T47D (cell line): ENCODE results near the gene GGT6.
A peak's percentile ranks its signal among the peaks of the same experiment; 100 is the strongest.

Experiments used
- DNase-seq, 2 experiments: peaks; one replicate each; pipeline versions ENCODE4 v3.0.0 to v3.0.0-alpha.2; 2011 to 2012; ENCODE audit warnings: low read depth in 1 of 2, low spot score in 1 of 2
- JUND ChIP-seq: IDR thresholded peaks from 2 replicates; pipeline ENCODE4 v1.6.1; 2012; ENCODE audit warnings: low read depth
- in situ Hi-C: cut with HindIII; loops from 2 replicates; pipeline ENCODE4 v1.10.0; 2016; ENCODE audit warnings: low sequenced_read_pairs, low pct_unique_long_range_greater_than_20kb

GGT6 gene

GRCh38 chr17:4520894-4521600 is 39.3 kb downstream of the GGT6 start:
- in situ Hi-C loops, result no loop called here
- no peak for TF ChIP-seq JUND
- DNase-seq, result no peak

GRCh38 chr17:4520060-4520893 is 40.1 kb downstream of the GGT6 start:
- DNase-seq, result no peak
- in situ Hi-C loops, result no loop called here
- TF ChIP-seq JUND, result no peak

- DNase-seq, result no peak
- TF ChIP-seq JUND, result no peak
- in situ Hi-C loops, result no loop called here
These were observed 41.0 kb downstream of the GGT6 start for GRCh38 chr17:4519361-4519788.

GRCh38 chr17:4518901-4519300 is 41.5 kb downstream of the GGT6 start:
- in situ Hi-C loops, result no loop called here
- TF ChIP-seq JUND, result no peak
- no peak for DNase-seq

DNA sequence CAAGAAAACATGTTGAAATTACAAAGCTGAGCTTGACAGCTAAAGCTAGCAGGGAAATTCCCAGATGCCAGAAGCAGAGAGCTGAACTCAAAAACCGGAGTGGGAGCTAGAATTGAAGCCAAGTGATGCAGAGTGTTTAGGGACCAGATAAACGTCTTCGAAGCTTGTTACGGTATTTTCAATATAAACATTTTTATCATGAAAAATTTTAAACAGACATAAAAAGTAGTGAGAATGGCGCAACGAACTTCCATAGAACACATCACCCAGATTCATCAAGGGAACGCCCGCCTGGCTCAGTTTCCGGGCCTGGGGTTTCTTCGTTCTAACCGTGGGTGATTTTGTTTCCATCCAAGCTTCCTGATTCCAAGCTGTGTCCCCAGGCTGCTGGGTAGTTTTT is 43.6 kb downstream of the GGT6 start:
- no peak for DNase-seq
- TF ChIP-seq JUND, result no peak
- in situ Hi-C loops, result no loop called here

DNA sequence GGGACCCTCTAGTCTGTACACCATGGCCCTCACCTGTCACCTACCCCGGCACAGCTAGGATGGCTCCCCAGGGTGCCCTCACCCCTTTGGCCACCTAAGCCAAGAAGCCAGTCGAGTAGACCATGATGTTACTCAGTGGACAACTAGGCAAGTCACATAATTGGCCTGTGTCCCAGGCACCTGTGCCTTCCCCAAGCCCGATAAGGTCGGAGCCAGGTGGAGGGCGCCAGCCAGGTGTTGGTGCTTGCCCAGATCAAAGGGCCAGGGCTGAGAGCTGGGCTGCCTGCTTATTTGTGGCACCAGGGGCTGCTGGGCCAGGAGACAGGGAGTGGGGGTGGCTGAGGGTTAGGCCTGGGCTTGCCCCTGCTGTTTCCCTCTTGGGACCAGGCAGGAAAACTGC is 44.9 kb downstream of the GGT6 start:
- in situ Hi-C loops, result no loop called here
- TF ChIP-seq JUND, result no peak
- no peak for DNase-seq

DNA sequence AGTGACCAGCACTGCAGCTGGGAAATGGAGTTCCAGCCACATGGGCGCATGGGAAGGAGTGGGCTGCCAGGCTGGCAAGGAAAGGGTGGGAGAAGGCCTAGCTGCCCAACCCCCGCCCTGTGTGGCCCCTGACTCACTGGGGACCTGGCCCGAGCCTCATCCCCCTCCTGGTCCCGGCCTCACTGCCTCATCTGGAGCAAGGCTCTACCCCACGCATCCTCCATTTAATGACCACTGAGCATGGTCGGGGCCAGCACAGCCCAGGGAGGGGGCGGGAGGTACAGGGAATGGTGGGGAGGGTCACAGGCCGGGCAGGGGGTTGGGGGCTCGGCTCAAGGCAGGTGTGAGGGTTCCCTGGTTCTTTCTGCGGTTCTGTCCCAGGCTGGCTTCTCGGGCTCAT is 45.6 kb downstream of the GGT6 start:
- no peak for TF ChIP-seq JUND
- no peak for DNase-seq
- in situ Hi-C loops, result no loop called here

DNA sequence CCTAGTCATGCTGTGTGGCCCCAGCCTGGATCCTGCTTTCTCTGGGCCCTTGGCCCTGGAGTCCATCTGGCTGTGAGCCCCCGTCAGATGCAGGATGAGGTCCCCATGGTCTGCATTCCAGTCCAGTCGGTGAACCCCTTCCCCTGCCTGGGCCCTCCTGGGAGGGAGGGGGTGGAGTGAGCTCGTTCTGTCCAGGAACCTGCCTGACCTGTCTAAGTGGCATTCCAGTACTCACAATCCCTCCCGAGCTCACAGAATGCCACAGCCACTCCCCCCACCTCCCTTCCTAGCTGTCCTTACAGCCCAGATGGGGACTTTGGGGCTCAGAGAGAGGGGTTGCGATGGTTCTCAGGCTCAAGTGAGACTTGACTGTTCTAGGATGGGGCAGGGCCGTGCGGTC is 46.2 kb downstream of the GGT6 start:
- DNase-seq, result peak; percentile 84 to 93
- TF ChIP-seq JUND, result no peak
- in situ Hi-C loops, result no loop called here

GRCh38 chr17:4513113-4514032 is 47.0 kb downstream of the GGT6 start:
- DNase-seq, result peak in 1 of 2 experiments; percentile 74
- in situ Hi-C loops, result no loop called here

GRCh38 chr17:4512156-4513112 is 47.9 kb downstream of the GGT6 start:
- TF ChIP-seq JUND, result no peak
- in situ Hi-C loops, result no loop called here
- no peak for DNase-seq

More at GRCh38 chr17:4513113-4514032, 47.0 kb downstream of the GGT6 start:
- no peak for TF ChIP-seq JUND

GRCh38 chr17:4511199-4511932 is 49.0 kb downstream of the GGT6 start:
- TF ChIP-seq JUND, result no peak
- in situ Hi-C loops, result no loop called here
- DNase-seq, result no peak
